Neural progenitor cell (in vitro differentiated cells): Measurements from ENCODE around the gene LORICRIN. TPM values are rescaled to one million over a fixed set of nuclear protein-coding genes. Genes with fewer than 3 reads are reported as not detected.
A peak's percentile ranks its signal among the peaks of the same experiment; 100 is the strongest.

Experiments used
- DNase-seq: peaks from one replicate; pipeline ENCODE4 v3.0.0-alpha.2; 2016; ENCODE audit warnings: low spot score
- H2AFZ ChIP-seq: fragments of 200-600 bp; sonication (generic); replicated peaks from 2 replicates; pipeline ENCODE4 v1.6.1; 2016; ENCODE audit warnings: antibody characterized with exemption
- H3F3A ChIP-seq: fragments of 200-600 bp; sonication (generic); 2 replicates; pipeline ENCODE4 v1.6.1; 2016; ENCODE audit warnings: antibody characterized with exemption, low read depth
- H3K27ac ChIP-seq: fragments of 200-600 bp; sonication (generic); 2 replicates; pipeline ENCODE4 v1.5.1; 2016; ENCODE audit warnings: mild to moderate bottlenecking
- H3K27me3 ChIP-seq: fragments of 200-600 bp; sonication (generic); 2 replicates; pipeline ENCODE4 v1.6.1; 2016; ENCODE audit warnings: mild to moderate bottlenecking, moderate library complexity
- H3K36me3 ChIP-seq: fragments of 200-600 bp; sonication (generic); 2 replicates; pipeline ENCODE4 v1.5.1; 2016
- H3K4me1 ChIP-seq: fragments of 200-600 bp; sonication (generic); 2 replicates; pipeline ENCODE4 v1.6.1; 2016; ENCODE audit warnings: mixed run types
- H3K4me2 ChIP-seq: fragments of 200-600 bp; sonication (generic); 2 replicates; pipeline ENCODE4 v1.6.1; 2016
- H3K4me3 ChIP-seq: fragments of 200-600 bp; sonication (generic); 2 replicates; pipeline ENCODE4 v1.5.1; 2016
- H3K79me2 ChIP-seq: fragments of 200-600 bp; sonication (generic); 2 replicates; pipeline ENCODE4 v1.6.1; 2016; ENCODE audit warnings: low read depth
- H3K9ac ChIP-seq: fragments of 200-600 bp; sonication (generic); 2 replicates; pipeline ENCODE4 v1.6.1; 2016
- H3K9me3 ChIP-seq: fragments of 200-600 bp; sonication (generic); 2 replicates; pipeline ENCODE4 v1.5.1; 2016; ENCODE audit warnings: low read depth
- H4K20me1 ChIP-seq: fragments of 200-600 bp; sonication (generic); 2 replicates; pipeline ENCODE4 v1.6.1; 2016; ENCODE audit warnings: low read depth
- H3K27ac Mint-ChIP-seq: 3 replicates; pipeline ENCODE4 v1.8.0; 2021; ENCODE audit warnings: mixed read lengths
- H3K27me3 Mint-ChIP-seq: 2 replicates; pipeline ENCODE4 v1.8.0; 2022; ENCODE audit warnings: low read depth, mild to moderate bottlenecking, inconsistent platforms, moderate library complexity, mixed read lengths; ENCODE audit not compliant: insufficient read depth
- H3K36me3 Mint-ChIP-seq: 3 replicates; pipeline ENCODE4 v1.8.0; 2021; ENCODE audit warnings: mixed read lengths
- H3K4me1 Mint-ChIP-seq: 3 replicates; pipeline ENCODE4 v1.8.0; 2021; ENCODE audit warnings: mixed read lengths
- H3K4me3 Mint-ChIP-seq: 3 replicates; pipeline ENCODE4 v1.8.0; 2021; ENCODE audit warnings: mild to moderate bottlenecking, moderate library complexity, mixed read lengths
- H3K9me3 Mint-ChIP-seq: 3 replicates; pipeline ENCODE4 v1.8.0; 2020; ENCODE audit warnings: mixed read lengths
- CTCF ChIP-seq: fragments of 200-600 bp; sonication (generic); IDR thresholded peaks from 2 replicates; pipeline ENCODE4 v1.5.1; 2017; ENCODE audit warnings: antibody characterized with exemption, mild to moderate bottlenecking
- EZH2 ChIP-seq: fragments of 200-600 bp; sonication (generic); IDR thresholded peaks from 2 replicates; pipeline ENCODE4 v1.6.1; 2017; ENCODE audit warnings: antibody characterized with exemption, mild to moderate bottlenecking, moderate library complexity
- EZH2phosphoT487 ChIP-seq: fragments of 200-600 bp; sonication (generic); IDR thresholded peaks from 2 replicates; pipeline ENCODE4 v1.6.1; 2017; ENCODE audit warnings: antibody characterized with exemption
- total RNA-seq: library from RNA; depleted of rRNA; stranded (reverse); fragments of >200 nt; gene quantifications from 2 replicates; pipeline ENCODE4 v1.2.3, GENCODE V29; 2015; ENCODE audit warnings: low replicate concordance

The LORICRIN gene
- not detected in 2 replicates for total RNA-seq

- Histone ChIP-seq H3K9ac (no peak within 1 kb of the TSS), H3K4me1 (no peaks in the 10 kb centered on the region), H3F3A (no peaks in the 10 kb centered on the region), H3K36me3 (no peaks in the 10 kb centered on the region), H3K4me3 (no peak within 1 kb of the TSS), H4K20me1 (no peaks in the 10 kb centered on the region), H3K79me2 (no peaks in the 10 kb centered on the region), H2AFZ (no peak within 1 kb of the TSS), H3K4me2 (no peak within 1 kb of the TSS), H3K27ac (no peak within 1 kb of the TSS), H3K27me3 (no peaks in the 10 kb centered on the region), H3K9me3 (no peaks in the 10 kb centered on the region)
- no peak for TF ChIP-seq EZH2
- TF ChIP-seq EZH2phosphoT487 = no peak
- no peak for TF ChIP-seq CTCF
- H3K27me3 Mint-ChIP-seq = peaks cover 49% of the 10 kb centered on the region
- H3K36me3 Mint-ChIP-seq = no peaks in the 10 kb centered on the region
- peaks cover 12% of the 10 kb centered on the region for H3K9me3 Mint-ChIP-seq
- DNase-seq = no peak
- peaks cover 8% of the 10 kb centered on the region for H3K4me1 Mint-ChIP-seq
- H3K4me3 Mint-ChIP-seq = peak within 1 kb of the TSS; percentile 77
- no peak within 1 kb of the TSS for H3K27ac Mint-ChIP-seq
Measured at GRCh38 chr1:153259387-153259786, at the start of gene LORICRIN. Gene LORICRIN, plus strand, starts transcription at chr1:153259687. Its CDS starts 1,263 bp downstream, at chr1:153260950.

GRCh38 chr1:153210206-153210605 is 49.3 kb upstream of the LORICRIN start:
- Mint-ChIP-seq H3K4me1 (peaks cover 12% of the 10 kb centered on the region), H3K4me3 (no peak overlapping the region), H3K9me3 (no peaks in the 10 kb centered on the region), H3K27ac (peak overlapping the region; percentile 6), H3K27me3 (peaks cover 8% of the 10 kb centered on the region), H3K36me3 (no peaks in the 10 kb centered on the region)
- H3K27ac ChIP-seq = no peak overlapping the region
- H3F3A ChIP-seq = no peaks in the 10 kb centered on the region
- no peaks in the 10 kb centered on the region for H3K4me1 ChIP-seq
- no peak for DNase-seq
- H3K36me3 ChIP-seq = no peaks in the 10 kb centered on the region
- no peak overlapping the region for H2AFZ ChIP-seq
- H3K9me3 ChIP-seq = peaks cover 5% of the 10 kb centered on the region
- no peak for TF ChIP-seq CTCF
- TF ChIP-seq EZH2 = no peak
- no peak for TF ChIP-seq EZH2phosphoT487
- no peak overlapping the region for H3K9ac ChIP-seq
- H3K4me2 ChIP-seq = no peak overlapping the region
- H3K4me3 ChIP-seq = no peak overlapping the region
- no peaks in the 10 kb centered on the region for H3K79me2 ChIP-seq
- no peaks in the 10 kb centered on the region for H3K27me3 ChIP-seq
- H4K20me1 ChIP-seq = no peaks in the 10 kb centered on the region

GRCh38 chr1:153212201-153212600 is 47.3 kb upstream of the LORICRIN start:
- Mint-ChIP-seq H3K4me3 (no peak overlapping the region), H3K9me3 (no peaks in the 10 kb centered on the region), H3K36me3 (no peaks in the 10 kb centered on the region), H3K27me3 (peaks cover 6% of the 10 kb centered on the region), H3K27ac (no peak overlapping the region), H3K4me1 (peaks cover 12% of the 10 kb centered on the region)
- no peaks in the 10 kb centered on the region for H3F3A ChIP-seq
- DNase-seq = no peak
- H2AFZ ChIP-seq = no peak overlapping the region
- no peaks in the 10 kb centered on the region for H4K20me1 ChIP-seq
- H3K4me2 ChIP-seq = no peak overlapping the region
- H3K27ac ChIP-seq = no peak overlapping the region
- H3K9me3 ChIP-seq = peaks cover 5% of the 10 kb centered on the region
- no peaks in the 10 kb centered on the region for H3K27me3 ChIP-seq
- no peaks in the 10 kb centered on the region for H3K36me3 ChIP-seq
- no peaks in the 10 kb centered on the region for H3K4me1 ChIP-seq
- H3K79me2 ChIP-seq = no peaks in the 10 kb centered on the region
- H3K4me3 ChIP-seq = no peak overlapping the region
- TF ChIP-seq EZH2phosphoT487 (no peak), EZH2 (no peak), CTCF (no peak)
- no peak overlapping the region for H3K9ac ChIP-seq
